ENCODE results near the gene ATP9B.
A peak's percentile ranks its signal among the peaks of the same experiment; 100 is the strongest.

ATP9B gene

GRCh38 chr18:79136742-79137141 lies 67.5 kb downstream of the ATP9B start:
- ChIA-PET POLR2A (ENCODE audit: low non-redundant PET) (no interaction called here), CTCF (no interaction called here)
- DNase-seq (ENCODE audit: low spot score), result no peak
- no peak for TF ChIP-seq CTCF (conservative IDR thresholded peaks at IDR 0.05; ENCODE audit: low read depth)
- no peak overlapping the region for H3K27ac ChIP-seq

- TF ChIP-seq CTCF (conservative IDR thresholded peaks at IDR 0.05; ENCODE audit: low read depth), result no peak
- POLR2A ChIA-PET (ENCODE audit: low non-redundant PET), result no interaction called here
- CTCF ChIA-PET, result no interaction called here
- no peak for DNase-seq (ENCODE audit: low spot score)
- no peak overlapping the region for H3K27ac ChIP-seq
Observed at GRCh38 chr18:79139206-79139605, 70.0 kb downstream of the ATP9B start.

GRCh38 chr18:79147014-79147413 lies 77.8 kb downstream of the ATP9B start:
- ChIA-PET POLR2A (ENCODE audit: low non-redundant PET) (no interaction called here), CTCF (no interaction called here)
- no peak for DNase-seq (ENCODE audit: low spot score)
- no peak overlapping the region for H3K27ac ChIP-seq
- TF ChIP-seq CTCF (conservative IDR thresholded peaks at IDR 0.05; ENCODE audit: low read depth), result no peak

GRCh38 chr18:79151191-79151590 lies 82.0 kb downstream of the ATP9B start:
- no peak for DNase-seq (ENCODE audit: low spot score)
- TF ChIP-seq CTCF (conservative IDR thresholded peaks at IDR 0.05; ENCODE audit: low read depth), result no peak
- ChIA-PET CTCF (no interaction called here), POLR2A (ENCODE audit: low non-redundant PET) (no interaction called here)
- no peak overlapping the region for H3K27ac ChIP-seq

GRCh38 chr18:79156327-79156726 lies 87.1 kb downstream of the ATP9B start:
- no peak for TF ChIP-seq CTCF (conservative IDR thresholded peaks at IDR 0.05; ENCODE audit: low read depth)
- ChIA-PET CTCF (interaction anchor here (0.6 kb wide), 1 partner anchor 171 kb away, joined by 4 read pairs; no protein-coding TSS in a partner anchor), POLR2A (ENCODE audit: low non-redundant PET) (no interaction called here)
- H3K27ac ChIP-seq, result peak overlapping the region; percentile 21; the same call in 1 of the 2 replicates
- DNase-seq (ENCODE audit: low spot score), result no peak

- POLR2A ChIA-PET (ENCODE audit: low non-redundant PET), result no interaction called here
- H3K27ac ChIP-seq, result no peak overlapping the region
- no peak for TF ChIP-seq CTCF (conservative IDR thresholded peaks at IDR 0.05; ENCODE audit: low read depth)
- no peak for DNase-seq (ENCODE audit: low spot score)
- CTCF ChIA-PET, result interaction anchor here (0.7 kb wide), 1 partner anchor 9 kb away, joined by 6 read pairs; no protein-coding TSS in a partner anchor
Observed at GRCh38 chr18:79164706-79165105, 95.5 kb downstream of the ATP9B start.

- DNase-seq (ENCODE audit: low spot score), result no peak
- ChIA-PET POLR2A (ENCODE audit: low non-redundant PET) (no interaction called here), CTCF (no interaction called here)
- no peak overlapping the region for H3K27ac ChIP-seq
- TF ChIP-seq CTCF (conservative IDR thresholded peaks at IDR 0.05; ENCODE audit: low read depth), result no peak
Observed at GRCh38 chr18:79166702-79167101, 97.5 kb downstream of the ATP9B start.

All from RWPE1 (cell line).